H1 (cell line): ENCODE measurements around the gene HLA-C. TPM values are rescaled to one million over a fixed set of nuclear protein-coding genes. Genes with fewer than 3 reads are reported as not detected.

Source experiments
- CTCF ChIA-PET: fragments of 300-600 bp; sonication (Branson Sonifier 250); formaldehyde crosslinking; loops from one replicate; lab custom pipeline; 2021; ENCODE audit not compliant: partially characterized antibody; lab: Charles Lee
- POLR2A ChIA-PET: fragments of 300-600 bp; sonication (Branson Sonifier 250); formaldehyde crosslinking; loops from one replicate; lab custom pipeline; 2021; ENCODE audit warnings: inconsistent platforms; ENCODE audit not compliant: partially characterized antibody; lab: Charles Lee
- DNase-seq, 2 experiments: peaks; one replicate each; pipeline versions ENCODE4 v3.0.0 to v3.0.0-alpha.2; 2010 to 2022; ENCODE audit warnings: low spot score in 2 of 2, low read depth in 1 of 2, mixed read lengths in 1 of 2
- FAIRE-seq: peaks from 2 replicates; lab custom pipeline; 2011; peaks lifted over from hg19 to GRCh38; lab: Jason Lieb, UNC
- H2AFZ ChIP-seq: 2 replicates; pipeline ENCODE4 v1.8.1; 2012; ENCODE audit warnings: low read length, inconsistent platforms
- H2AK5ac ChIP-seq: 2 replicates; pipeline ENCODE4 v1.6.1; 2013; ENCODE audit warnings: low read depth, low read length
- H2BK120ac ChIP-seq: replicated peaks from 2 replicates; pipeline ENCODE3; 2013; ENCODE audit warnings: low read depth, low read length, inconsistent platforms
- H2BK12ac ChIP-seq: 2 replicates; pipeline ENCODE4 v1.6.1; 2013; ENCODE audit warnings: low read depth, low read length
- H2BK15ac ChIP-seq: 2 replicates; pipeline ENCODE4 v1.6.1; 2013; ENCODE audit warnings: low read length
- H2BK20ac ChIP-seq: 2 replicates; pipeline ENCODE4 v1.6.1; 2013; ENCODE audit warnings: low read length
- H2BK5ac ChIP-seq: 2 replicates; pipeline ENCODE4 v1.6.1; 2013; ENCODE audit warnings: low read depth, low read length
- H3K14ac ChIP-seq: 2 replicates; pipeline ENCODE4 v1.6.1; 2013; ENCODE audit warnings: inconsistent platforms; ENCODE audit not compliant: insufficient read length
- H3K18ac ChIP-seq: 2 replicates; pipeline ENCODE4 v1.6.1; 2013; ENCODE audit warnings: low read length; ENCODE audit errors: extremely low read depth
- H3K23ac ChIP-seq: 2 replicates; pipeline ENCODE4 v1.6.1; 2013; ENCODE audit warnings: inconsistent platforms; ENCODE audit not compliant: insufficient read length
- H3K23me2 ChIP-seq: 2 replicates; pipeline ENCODE4 v1.6.1; 2013; ENCODE audit warnings: low read depth, low read length
- H3K27ac ChIP-seq: 2 replicates; pipeline ENCODE4 v1.6.1; 2011; ENCODE audit warnings: low read depth, low read length, inconsistent platforms
- H3K27me3 ChIP-seq, 4 experiments: replicated peaks in 1 of 4; 1 replicate in 1 of 4; 2 replicates in 3 of 4; pipeline versions ENCODE4 v1.6.1 to v1.8.1; 2011 to 2013; ENCODE audit warnings: low read length in 3 of 4, mild to moderate bottlenecking in 3 of 4, inconsistent platforms in 2 of 4, mixed read lengths in 2 of 4, moderate library complexity in 1 of 4; ENCODE audit not compliant: control insufficient read depth in 3 of 4, insufficient read depth in 3 of 4; ENCODE audit errors: extremely low read depth in 1 of 4
- H3K36me3 ChIP-seq, 4 experiments: 2 replicates each; pipeline versions ENCODE4 v1.6.1 to v1.8.1; 2011 to 2013; ENCODE audit warnings: mild to moderate bottlenecking in 4 of 4, low read length in 3 of 4, moderate library complexity in 2 of 4, control low read depth in 1 of 4, inconsistent platforms in 1 of 4; ENCODE audit not compliant: insufficient read depth in 4 of 4, control insufficient read depth in 2 of 4
- H3K4ac ChIP-seq: replicated peaks from 2 replicates; pipeline ENCODE3; 2013; ENCODE audit warnings: low read length, low read depth, mixed read lengths, inconsistent platforms; ENCODE audit not compliant: insufficient read length
- H3K4me1 ChIP-seq, 4 experiments: replicated peaks in 1 of 4; 1 replicate in 1 of 4; 2 replicates in 3 of 4; pipeline versions ENCODE4 v1.6.1 to v1.8.1; 2011 to 2013; ENCODE audit warnings: low read length in 3 of 4, inconsistent platforms in 2 of 4, mixed read lengths in 1 of 4; ENCODE audit not compliant: insufficient read depth in 4 of 4, control insufficient read depth in 3 of 4
- H3K4me2 ChIP-seq, 2 experiments: 2 replicates each; pipeline versions ENCODE4 v1.6.1 to v1.8.1; 2011 to 2013; ENCODE audit warnings: low read depth in 2 of 2, low read length in 2 of 2, control low read depth in 1 of 2, inconsistent platforms in 1 of 2, mild to moderate bottlenecking in 1 of 2; ENCODE audit not compliant: insufficient read depth in 1 of 2
- H3K4me3 ChIP-seq, 4 experiments: fragments of 200-600, 300-600 bp in 1 of 4; sonication (generic), shearing (Covaris generic), sonication (Bioruptor Twin) in 1 of 4; 2 replicates each; pipeline versions ENCODE4 v1.5.1 to v1.8.1; 2011 to 2016; ENCODE audit warnings: low read length in 4 of 4, low read depth in 3 of 4, control low read depth in 2 of 4, inconsistent platforms in 2 of 4, mild to moderate bottlenecking in 2 of 4, mixed read lengths in 1 of 4, moderate library complexity in 1 of 4; ENCODE audit not compliant: insufficient read depth in 2 of 4; ENCODE audit errors: extremely low read depth in 1 of 4
- H3K56ac ChIP-seq: replicated peaks from 2 replicates; pipeline ENCODE3; 2013; ENCODE audit warnings: low read depth, mild to moderate bottlenecking, mixed read lengths, low read length, inconsistent platforms; ENCODE audit not compliant: insufficient read length
- H3K79me1 ChIP-seq: 2 replicates; pipeline ENCODE4 v1.6.1; 2013; ENCODE audit warnings: low read depth, low read length, control low read depth
- H3K79me2 ChIP-seq, 2 experiments: 2 replicates each; pipeline versions ENCODE4 v1.6.1 to v1.8.1; 2012 to 2013; ENCODE audit warnings: low read length in 2 of 2, mild to moderate bottlenecking in 2 of 2, inconsistent platforms in 1 of 2; ENCODE audit not compliant: insufficient read depth in 2 of 2, control insufficient read depth in 1 of 2
- H3K9ac ChIP-seq, 4 experiments: replicated peaks in 1 of 4; 1 replicate in 1 of 4; 2 replicates in 3 of 4; pipeline versions ENCODE4 v1.6.1 to v1.8.1; 2011 to 2013; ENCODE audit warnings: low read depth in 3 of 4, low read length in 3 of 4, control low read depth in 2 of 4, mild to moderate bottlenecking in 2 of 4, moderate library complexity in 2 of 4, inconsistent platforms in 1 of 4; ENCODE audit errors: extremely low read depth in 1 of 4
- H3K9me3 ChIP-seq, 2 experiments: 2 replicates each; pipeline versions ENCODE4 v1.6.1 to v1.8.1; 2012 to 2013; ENCODE audit warnings: mild to moderate bottlenecking in 2 of 2, moderate library complexity in 2 of 2, control low read depth in 1 of 2, inconsistent platforms in 1 of 2, low read depth in 1 of 2, low read length in 1 of 2, mixed read lengths in 1 of 2; ENCODE audit not compliant: insufficient read depth in 2 of 2
- H4K20me1 ChIP-seq, 2 experiments: replicated peaks in 1 of 2; 2 replicates each; pipeline versions ENCODE3 to v1.8.1; 2011 to 2013; ENCODE audit warnings: inconsistent platforms in 2 of 2, low read length in 2 of 2, mild to moderate bottlenecking in 1 of 2; ENCODE audit not compliant: insufficient read depth in 2 of 2, control insufficient read depth in 1 of 2
- H4K5ac ChIP-seq: 2 replicates; pipeline ENCODE4 v1.6.1; 2013; ENCODE audit warnings: low read length, low read depth, mixed read lengths, inconsistent platforms; ENCODE audit not compliant: insufficient read length
- H4K8ac ChIP-seq: 2 replicates; pipeline ENCODE4 v1.8.0; 2013; ENCODE audit warnings: mild to moderate bottlenecking, moderate library complexity, low read length, inconsistent platforms; ENCODE audit not compliant: insufficient read depth; ENCODE audit errors: extremely low read depth
- H4K91ac ChIP-seq: replicated peaks from 2 replicates; pipeline ENCODE3; 2013; ENCODE audit warnings: low read length, mixed read lengths, inconsistent platforms; ENCODE audit not compliant: insufficient read length
- BACH1 ChIP-seq: IDR thresholded peaks from 2 replicates; pipeline ENCODE4 v1.6.1; 2012; ENCODE audit warnings: low read length, improper control_type of control experiment
- BCL11A ChIP-seq, 2 experiments: IDR thresholded peaks; one replicate each; pipeline ENCODE4 v1.6.1; 2011; ENCODE audit warnings: low read depth in 2 of 2, low read length in 2 of 2, mild to moderate bottlenecking in 2 of 2
- CBX5 ChIP-seq: fragments of 300-800, 300-1000 bp; sonication (generic); IDR thresholded peaks from 2 replicates; pipeline ENCODE4 v1.7.1; 2016; ENCODE audit warnings: antibody characterized with exemption, low read length, low read depth
- CTBP2 ChIP-seq: IDR thresholded peaks from 2 replicates; pipeline ENCODE4 v1.7.0; 2011; ENCODE audit warnings: borderline replicate concordance, mild to moderate bottlenecking, moderate library complexity, mixed read lengths, low read length; ENCODE audit not compliant: insufficient read depth, insufficient read length
- EZH2 ChIP-seq: fragments of 200-600 bp; sonication (generic); IDR thresholded peaks from 2 replicates; pipeline ENCODE4 v1.7.1; 2012; ENCODE audit warnings: low read depth, mild to moderate bottlenecking, moderate library complexity, low read length, inconsistent platforms; ENCODE audit not compliant: severe bottlenecking
- HDAC2 ChIP-seq, 2 experiments: fragments of 300-600 bp in 1 of 2; sonication (generic) in 1 of 2; IDR thresholded peaks; 2 replicates each; pipeline ENCODE4 v1.6.1; 2011 to 2012; ENCODE audit warnings: low read depth in 2 of 2, low read length in 2 of 2, mild to moderate bottlenecking in 2 of 2, moderate library complexity in 2 of 2, borderline replicate concordance in 1 of 2, inconsistent platforms in 1 of 2
- MAFK ChIP-seq: IDR thresholded peaks from 2 replicates; pipeline ENCODE4 v1.6.1; 2012; ENCODE audit warnings: low read depth, mild to moderate bottlenecking, improper control_type of control experiment, low read length
- PHF8 ChIP-seq: fragments of 200-600 bp; sonication (generic); conservative IDR thresholded peaks from 2 replicates; pipeline ENCODE4 v1.7.1; 2012; ENCODE audit warnings: low read depth, mild to moderate bottlenecking, inconsistent platforms, low read length, moderate library complexity
- POLR2AphosphoS5 ChIP-seq: IDR thresholded peaks from 2 replicates; pipeline ENCODE4 v1.6.1; 2011; ENCODE audit warnings: low read depth, low read length
- RBBP5 ChIP-seq: IDR thresholded peaks from 2 replicates; pipeline ENCODE4 v1.7.1; 2012; ENCODE audit warnings: low read depth, mild to moderate bottlenecking, inconsistent platforms, low read length, moderate library complexity, borderline replicate concordance
- SIRT6 ChIP-seq: IDR thresholded peaks from one replicate; pipeline ENCODE4 v1.7.1; 2012; ENCODE audit warnings: low read length, inconsistent platforms
- SUZ12 ChIP-seq: fragments of 200-600 bp; sonication (generic); IDR thresholded peaks from 2 replicates; pipeline ENCODE4 v1.6.1; 2012; ENCODE audit warnings: mild to moderate bottlenecking, inconsistent platforms, low read length, moderate library complexity, mixed read lengths
- USF2 ChIP-seq: IDR thresholded peaks from 2 replicates; pipeline ENCODE4 v1.6.1; 2011; ENCODE audit warnings: low read length, improper control_type of control experiment
- WGBS, 2 experiments: shearing (Covaris generic) in 1 of 2; methylation state at CpG; one replicate each; pipeline versions ENCODE4 v1.1.6 to v1.1.7; 2013 to 2015; ENCODE audit warnings: low lambda C conversion rate in 2 of 2, mixed read lengths in 2 of 2, inconsistent platforms in 1 of 2, low coverage in 1 of 2, missing lambda C conversion rate in 1 of 2; ENCODE audit not compliant: insufficient replicate concordance in 2 of 2, insufficient coverage in 1 of 2, insufficient read length in 1 of 2; ENCODE audit errors: extremely low coverage in 1 of 2, missing lambda C conversion rate in 1 of 2; 5-methylcytosine and 5-hydroxymethylcytosine counted together
- polyA plus RNA-seq, 7 experiments: library from polyadenylated mRNA; depleted of rRNA in 3 of 7; stranded (reverse) in 5 of 7; unstranded in 2 of 7; fragments of >200 nt in 5 of 7; fragments of 200-250 nt in 2 of 7; gene quantifications; 1 replicate in 5 of 7; 2 replicates in 1 of 7; 4 replicates in 1 of 7; pipeline versions ENCODE4 v1.2.1 to v1.2.3, GENCODE V29; 2011 to 2013; ENCODE audit warnings: missing spikeins in 2 of 7, mixed read lengths in 2 of 7
- total RNA-seq: library from RNA; stranded (reverse); fragmentation: NEBNext Ultra II Directional; extraction: Animal tissue kit (Norgen Biotek cat#: 25700); gene quantifications from 2 replicates; pipeline ENCODE4 v1.2.1, GENCODE V29; 2021

Gene HLA-C
- total and polyA plus RNA-seq, 2 of the 8 experiments (the other 6 are each of a cell fraction or from before 2014, with no cell fraction given) = 245 to 360 TPM

GRCh38 chr6:31287619-31288018 lies 15.7 kb upstream of the HLA-C start:
- H3K79me2 ChIP-seq = no peaks in the 10 kb centered on the region
- no peak overlapping the region for H2BK120ac ChIP-seq
- TF ChIP-seq EZH2 (no peak), USF2 (no peak), RBBP5 (no peak), PHF8 (no peak), SIRT6 (no peak), CBX5 (no peak), HDAC2 (IDR thresholded peaks at IDR 0.05; ENCODE audit: borderline replicate concordance in 1 of 2, low read depth in 2 of 2, low read length in 2 of 2) (no peak), BACH1 (no peak), CTBP2 (no peak), BCL11A (IDR thresholded peaks at IDR 0.05; ENCODE audit: low read depth in 2 of 2, low read length in 2 of 2) (no peak), SUZ12 (no peak), MAFK (no peak), POLR2AphosphoS5 (no peak)
- H3K4ac ChIP-seq = no peak overlapping the region
- no peak overlapping the region for H2BK15ac ChIP-seq
- 87% methylated on average over 4 of the region's 4 CpGs; no CpG with 5 or more reads in 1 of the 2 experiments for WGBS, 2 experiments
- H3K14ac ChIP-seq = no peak overlapping the region
- H3K23me2 ChIP-seq = no peaks in the 10 kb centered on the region; the same call in 1 of the 2 replicates
- no peak overlapping the region for H4K8ac ChIP-seq
- POLR2A ChIA-PET = no interaction called here
- H3K36me3 ChIP-seq = no peaks in the 10 kb centered on the region
- H3K27ac ChIP-seq = no peak overlapping the region
- FAIRE-seq = no peak
- H3K4me1 ChIP-seq = no peaks in the 10 kb centered on the region
- H4K20me1 ChIP-seq = no peaks in the 10 kb centered on the region
- H3K4me2 ChIP-seq = no peak overlapping the region
- no peak overlapping the region for H2AK5ac ChIP-seq
- H4K91ac ChIP-seq = no peak overlapping the region
- no peak overlapping the region for H2BK12ac ChIP-seq
- CTCF ChIA-PET = interaction anchor here (0.6 to 1.3 kb wide), 2 partner anchors 12 to 155 kb away, joined by 3 read pairs; no protein-coding TSS in a partner anchor
- no peak overlapping the region for H3K18ac ChIP-seq
- no peak overlapping the region for H3K4me3 ChIP-seq
- no peak overlapping the region for H3K9ac ChIP-seq
- no peak overlapping the region for H3K56ac ChIP-seq
- no peak overlapping the region for H2AFZ ChIP-seq
- no peak for DNase-seq
- H2BK20ac ChIP-seq = no peak overlapping the region
- H3K9me3 ChIP-seq = no peaks in the 10 kb centered on the region
- H3K23ac ChIP-seq = no peak overlapping the region
- no peak overlapping the region for H4K5ac ChIP-seq
- no peak overlapping the region for H2BK5ac ChIP-seq
- H3K79me1 ChIP-seq = no peaks in the 10 kb centered on the region
- peaks cover 0 to 1% (median 0%) of the 10 kb centered on the region in 4 experiments; a peak in 1 of 7 replicates for H3K27me3 ChIP-seq
